Cardiac muscle cell (in vitro differentiated cells and primary cell): ENCODE data around the gene TNF. TPM values are rescaled to one million over a fixed set of nuclear protein-coding genes. Genes with fewer than 3 reads are reported as not detected.

Experiments
- DNase-seq, 2 donors: peaks; one replicate each; pipeline versions ENCODE4 v3.0.0 to v3.0.0-alpha.2; 2010 to 2017; ENCODE audit warnings: low read depth in 1 of 2, low spot score in 1 of 2
- H3K27ac ChIP-seq: fragments of 200-600 bp; sonication (generic); 2 replicates; pipeline ENCODE4 v1.5.1; 2016
- H3K27me3 ChIP-seq: fragments of 200-600 bp; sonication (generic); 2 replicates; pipeline ENCODE4 v1.6.0; 2016; ENCODE audit warnings: control low read depth
- H3K36me3 ChIP-seq: fragments of 200-600 bp; sonication (generic); 2 replicates; pipeline ENCODE4 v1.5.1; 2016; ENCODE audit warnings: control low read depth
- H3K4me1 ChIP-seq: fragments of 200-600 bp; sonication (generic); 2 replicates; pipeline ENCODE4 v1.8.1; 2017; ENCODE audit warnings: low read depth, mild to moderate bottlenecking, mixed run types
- H3K4me3 ChIP-seq: fragments of 200-600 bp; sonication (generic); 2 replicates; pipeline ENCODE4 v1.5.1; 2016; ENCODE audit warnings: mild to moderate bottlenecking
- H3K9me3 ChIP-seq: fragments of 200-600 bp; sonication (generic); 2 replicates; pipeline ENCODE4 v1.5.1; 2017; ENCODE audit warnings: low read depth, mild to moderate bottlenecking, control low read depth
- CTCF ChIP-seq: IDR thresholded peaks from 2 replicates; pipeline ENCODE4 v1.5.1; 2012; ENCODE audit warnings: low read depth, mild to moderate bottlenecking, low read length
- polyA plus RNA-seq: library from polyadenylated mRNA; unstranded; fragments of >200 nt; fragmentation: Nextera tagmentation; extraction: Ambion mirVana; gene quantifications from 2 replicates; pipeline ENCODE4 v1.2.1, GENCODE V29; 2016
- total RNA-seq: library from RNA; depleted of rRNA; stranded (reverse); fragments of >200 nt; gene quantifications from 2 replicates; pipeline ENCODE4 v1.2.3, GENCODE V29; 2016

The TNF gene
- total and polyA plus RNA-seq, 2 experiments from 2014 or later, result not detected

DNA sequence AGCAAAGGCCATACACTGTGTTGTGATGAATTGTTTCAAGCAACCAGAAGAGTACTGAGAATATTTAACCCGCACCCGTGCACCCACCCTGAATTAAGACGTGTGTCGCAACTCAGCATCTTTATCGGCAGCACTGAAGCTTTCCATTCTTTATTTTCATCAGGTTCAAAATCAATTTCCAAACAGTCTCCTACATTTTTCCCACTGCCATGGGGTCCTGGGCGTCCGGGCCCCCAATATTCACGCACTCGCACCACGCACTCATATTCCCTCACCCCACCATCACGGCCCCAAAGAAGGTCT lies 5.0 kb downstream of the TNF start:
- Histone ChIP-seq H3K36me3 (no peaks in the 10 kb centered on the region), H3K27me3 (no peaks in the 10 kb centered on the region), H3K4me1 (peaks cover 3% of the 10 kb centered on the region), H3K27ac (no peak overlapping the region), H3K4me3 (peak overlapping the region; percentile 54), H3K9me3 (no peaks in the 10 kb centered on the region)
- no peak for DNase-seq
- TF ChIP-seq CTCF, result no peak

GRCh38 chr6:31580807-31581433 lies 5.6 kb downstream of the TNF start:
- peak; percentile 86 to 92 for DNase-seq
- no peaks in the 10 kb centered on the region for H3K9me3 ChIP-seq
- peak; percentile 96 for TF ChIP-seq CTCF
- peaks cover 3% of the 10 kb centered on the region for H3K4me1 ChIP-seq
- H3K27me3 ChIP-seq, result no peaks in the 10 kb centered on the region
- peak overlapping the region; percentile 64 for H3K27ac ChIP-seq
- no peaks in the 10 kb centered on the region for H3K36me3 ChIP-seq
- peak overlapping the region; percentile 54 for H3K4me3 ChIP-seq

DNA sequence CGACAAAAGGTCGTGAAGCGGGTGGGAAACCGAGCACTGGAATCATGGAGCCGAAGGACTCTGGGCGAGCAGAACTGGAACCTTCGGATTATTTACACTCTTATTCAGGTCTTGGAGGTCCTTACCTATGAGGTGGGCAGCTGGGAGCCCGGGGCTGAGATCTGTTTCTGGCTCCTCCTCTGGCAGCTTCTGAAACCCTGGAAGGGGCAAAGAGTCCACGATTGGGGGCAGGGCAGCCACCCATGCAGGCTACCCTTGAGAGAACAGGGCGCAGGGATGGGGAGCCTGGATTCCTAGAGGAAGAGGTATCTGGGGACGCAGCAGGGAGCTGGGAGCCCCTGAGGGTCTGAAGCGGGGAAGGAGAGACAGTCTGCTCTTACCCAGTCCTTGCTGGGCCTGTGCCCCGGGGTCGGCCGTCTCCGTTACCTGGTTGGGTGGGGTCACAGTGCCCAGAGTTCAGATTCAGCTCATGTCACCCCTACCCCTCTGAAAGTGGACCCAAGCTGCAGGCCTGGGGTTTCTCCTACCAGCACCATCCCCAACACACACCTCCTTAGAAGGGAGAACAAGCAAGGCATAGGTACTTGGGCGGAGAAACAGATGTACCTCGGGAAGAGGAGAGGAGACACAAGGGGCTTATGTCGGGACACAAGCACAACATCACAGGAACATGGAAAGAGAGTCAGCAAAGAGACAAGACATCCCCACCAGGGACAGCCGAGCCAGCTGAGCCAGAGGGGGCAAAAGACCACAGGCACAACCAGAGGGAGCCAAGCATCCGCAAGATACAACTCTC lies 6.3 kb downstream of the TNF start:
- Histone ChIP-seq H3K4me1 (peaks cover 3% of the 10 kb centered on the region), H3K27ac (peak overlapping the region; percentile 64)

GRCh38 chr6:31582230-31582643 lies 6.9 kb downstream of the TNF start, which contains the start of gene LTB:
LTB (minus strand) TSS chr6:31582424; CDS start chr6:31582417, 7 bp downstream.
- DNase-seq, result no peak
- Histone ChIP-seq H3K4me1 (peaks cover 3% of the 10 kb centered on the region), H3K9me3 (no peaks in the 10 kb centered on the region), H3K27me3 (no peaks in the 10 kb centered on the region), H3K36me3 (no peaks in the 10 kb centered on the region), H3K4me3 (peak within 1 kb of the TSS; percentile 54), H3K27ac (peak within 1 kb of the TSS; percentile 64)
- no peak for TF ChIP-seq CTCF

More for the DNA sequence above, 6.3 kb downstream of the TNF start:
- H3K4me3 ChIP-seq, result peak overlapping the region; percentile 54
- peak in 1 of 2 donors; percentile 34 for DNase-seq
- H3K27me3 ChIP-seq, result no peaks in the 10 kb centered on the region
- no peak for TF ChIP-seq CTCF
- no peaks in the 10 kb centered on the region for H3K9me3 ChIP-seq
- no peaks in the 10 kb centered on the region for H3K36me3 ChIP-seq

DNA sequence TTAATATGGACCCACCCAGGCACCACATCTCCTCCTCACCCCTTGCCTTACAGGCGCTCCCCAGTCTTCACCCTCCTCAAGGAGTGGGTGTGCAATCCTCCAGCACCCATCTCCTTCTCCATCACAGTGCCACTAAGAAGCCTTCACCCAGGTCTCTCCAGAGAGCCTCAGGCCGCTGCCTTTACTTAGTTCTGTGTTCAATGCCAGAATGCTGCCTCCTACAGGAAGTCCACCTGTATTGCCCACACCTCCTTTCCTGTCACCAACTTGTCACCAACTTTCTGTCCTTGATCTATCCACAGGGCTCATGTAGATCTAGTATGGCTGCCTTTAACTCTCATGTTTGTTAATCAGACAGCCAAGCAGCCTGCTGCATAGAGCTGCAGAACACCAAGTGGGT lies 10.1 kb downstream of the TNF start:
- Histone ChIP-seq H3K4me1 (peaks cover 3% of the 10 kb centered on the region), H3K36me3 (no peaks in the 10 kb centered on the region)
- DNase-seq, result no peak

More for the DNA sequence above, 10.1 kb downstream of the TNF start:
- Histone ChIP-seq H3K27ac (no peak overlapping the region), H3K4me3 (no peak overlapping the region), H3K27me3 (no peaks in the 10 kb centered on the region), H3K9me3 (no peaks in the 10 kb centered on the region)
- TF ChIP-seq CTCF, result peak; percentile 16
